ENCODE results near the gene NTNG1.

DNA sequence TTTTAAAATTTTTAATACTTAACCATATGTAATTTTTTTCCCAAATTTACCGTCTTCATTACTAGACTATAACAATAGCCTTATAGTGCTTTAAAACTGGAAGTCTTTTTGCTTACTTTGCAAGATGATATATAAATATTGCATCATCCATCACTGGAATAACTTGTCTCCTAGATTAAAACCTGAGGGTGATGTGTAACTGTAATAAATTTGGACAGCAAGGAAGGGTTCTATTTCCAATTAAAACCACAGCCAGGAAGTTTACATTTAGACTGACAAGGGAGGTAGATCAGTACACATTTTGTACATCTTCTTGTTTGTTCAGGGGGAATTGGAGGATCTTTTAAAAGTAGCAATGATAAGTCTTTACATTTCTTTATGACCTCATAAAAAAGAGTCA, 21.9 kb downstream of the NTNG1 start:
- TF ChIP-seq POLR2A (IDR thresholded peaks at IDR 0.05; ENCODE audit: low read depth, low read length) (no peak), POLR2AphosphoS5 (IDR thresholded peaks at IDR 0.05; ENCODE audit: low read depth, low read length) (no peak), TAF1 (IDR thresholded peaks at IDR 0.05; ENCODE audit: borderline replicate concordance, low read depth, low read length) (no peak)
